NCI-H2171 (cell line): ENCODE results near the gene SLC25A23.

Experiments used
- DNase-seq: peaks from one replicate; lab custom pipeline; 2025; lab: John Stamatoyannopoulos, UW

The SLC25A23 gene

DNA sequence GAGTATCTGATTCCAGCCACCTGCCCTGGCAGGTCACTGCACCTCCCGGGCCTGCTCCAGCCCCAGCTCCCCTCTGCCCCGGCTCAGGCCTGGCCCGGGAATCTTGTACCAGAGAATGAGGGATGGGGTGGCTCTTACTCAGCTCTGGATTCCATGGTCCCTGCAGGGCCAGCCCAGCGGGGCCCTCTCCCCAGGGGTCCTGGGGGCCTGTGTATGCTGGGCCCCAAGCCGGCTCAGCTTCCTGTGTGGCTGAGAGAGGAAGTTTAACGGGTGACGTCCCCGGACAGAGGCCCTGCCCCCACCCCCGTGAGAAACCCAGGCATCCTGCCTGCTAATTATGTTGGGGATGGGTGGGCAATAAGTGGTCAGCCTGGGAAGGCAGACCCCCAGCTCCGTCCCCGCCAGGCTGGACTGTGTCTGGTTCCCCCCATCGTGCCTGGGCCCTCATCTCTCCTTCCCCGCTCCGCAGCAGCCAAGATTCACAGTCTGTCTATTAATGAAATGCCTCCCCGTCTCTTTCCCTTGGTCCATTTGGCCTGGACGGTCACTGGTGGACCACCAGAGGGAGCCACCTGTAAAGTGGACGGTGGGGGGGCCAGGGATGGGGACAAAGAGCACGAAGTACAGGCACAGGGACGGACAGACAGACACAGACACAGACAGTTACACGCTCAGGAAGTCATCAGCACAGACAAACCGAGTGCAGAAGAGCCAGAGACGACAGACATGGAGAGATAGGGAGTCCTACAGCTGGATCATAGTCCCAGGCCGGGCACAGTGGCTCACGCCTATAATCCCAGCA is 22.1 kb upstream of the SLC25A23 start, which contains the start of gene DENND1C:
DENND1C (minus strand) TSS at position 247 of the 802 bp plus-strand sequence; CDS start at position 155, 92 bp downstream.
- no peak for DNase-seq

DNA sequence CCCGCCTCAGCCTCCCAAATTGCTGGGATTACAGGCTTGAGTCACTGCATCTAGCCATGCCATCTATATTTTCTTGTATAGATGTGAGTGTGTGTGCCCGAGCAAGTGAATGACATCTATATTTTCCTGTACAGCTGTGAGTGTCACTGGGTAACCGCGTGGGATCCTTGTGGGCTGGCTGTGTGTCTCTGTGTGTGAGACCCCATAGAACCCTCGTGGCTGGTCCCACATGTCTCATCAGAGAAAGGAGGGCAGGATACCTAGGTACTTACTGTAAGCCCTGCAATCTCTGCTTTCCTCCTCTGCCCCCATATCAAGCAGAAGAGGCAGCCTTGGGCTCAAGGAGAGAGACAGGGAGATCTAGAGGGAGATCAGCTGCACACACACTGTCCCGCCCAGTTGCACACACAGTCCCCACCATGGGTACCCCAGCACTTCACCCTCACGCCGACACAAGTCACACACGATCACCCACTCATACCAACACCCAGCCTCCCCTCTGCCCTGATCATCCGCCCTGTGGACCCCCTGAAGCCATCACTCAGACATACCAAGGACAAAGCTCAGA is 21.3 kb upstream of the SLC25A23 start:
- no peak for DNase-seq

DNA sequence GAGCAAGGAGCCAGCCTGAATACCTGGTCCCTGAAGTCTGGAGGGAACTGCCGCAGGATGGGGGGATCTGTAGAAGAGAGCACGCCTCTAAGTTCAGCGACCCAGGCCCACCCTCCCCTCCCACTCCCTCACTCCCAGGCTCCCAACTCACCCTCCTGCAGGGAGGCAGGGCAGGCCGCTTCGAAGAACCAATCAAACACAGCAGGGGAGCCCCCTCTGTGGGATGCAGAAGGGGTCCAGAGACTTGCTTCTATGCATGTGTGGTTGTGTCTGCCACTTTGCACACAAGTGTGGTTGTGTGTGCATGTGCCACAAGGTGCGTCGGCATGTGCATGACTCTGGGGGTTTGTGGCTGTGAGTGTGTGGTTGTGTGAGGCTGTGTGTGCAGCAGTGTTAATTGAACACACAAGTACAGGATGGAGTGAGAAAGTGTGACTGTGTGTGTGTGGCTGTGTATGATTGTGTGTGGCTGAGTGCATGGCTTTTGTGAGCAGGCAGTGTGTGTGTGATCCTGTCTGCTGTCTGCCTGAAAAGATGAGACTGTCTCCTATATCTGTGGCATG is 20.3 kb upstream of the SLC25A23 start:
- DNase-seq = no peak

DNA sequence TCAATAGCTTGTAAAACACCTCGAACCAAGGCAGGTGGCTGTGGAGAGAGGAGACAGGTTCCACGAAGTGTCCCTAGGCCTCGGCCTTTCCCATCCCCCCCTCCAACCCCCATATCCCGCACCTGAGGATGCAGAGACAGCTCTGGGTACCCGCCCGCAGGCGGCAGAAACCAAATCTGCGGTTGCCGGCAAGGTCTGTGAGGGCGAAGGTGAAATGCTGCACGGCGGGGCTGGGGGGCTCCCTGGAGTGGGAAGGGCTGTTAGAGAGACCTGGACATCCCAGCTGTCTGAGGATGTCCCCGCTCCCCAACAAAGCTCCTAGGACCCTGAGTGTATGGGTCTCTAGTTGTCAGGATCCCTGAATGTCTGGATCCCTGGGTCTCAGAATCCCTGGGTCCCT is 19.2 kb upstream of the SLC25A23 start:
- DNase-seq = no peak

DNA sequence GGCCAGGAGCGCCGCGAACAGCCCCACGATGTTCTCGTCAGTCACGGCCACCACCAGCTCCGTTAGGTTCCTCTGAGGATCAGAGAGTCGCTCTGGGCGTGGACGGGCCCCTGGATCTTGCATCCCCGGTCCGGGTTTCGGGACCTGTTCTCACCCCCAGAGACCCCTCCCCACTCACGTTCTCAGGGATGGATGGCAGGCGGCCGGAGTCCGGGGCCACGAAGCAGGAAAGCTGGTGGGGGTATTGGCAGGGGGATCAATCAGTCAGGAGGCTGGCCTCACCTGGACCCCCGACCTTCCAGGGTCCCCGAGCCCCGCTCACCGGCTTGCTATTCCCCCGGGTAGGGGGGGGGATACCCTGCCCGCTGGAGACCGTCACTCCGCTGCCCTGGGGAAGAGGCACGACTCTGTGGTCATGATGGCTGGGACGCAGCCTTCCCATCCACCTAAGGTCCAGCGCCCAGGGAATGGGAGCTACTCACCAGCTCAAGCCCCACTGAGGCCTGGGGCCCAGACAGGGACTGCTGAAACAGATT is 17.4 kb upstream of the SLC25A23 start:
- DNase-seq = no peak

DNA sequence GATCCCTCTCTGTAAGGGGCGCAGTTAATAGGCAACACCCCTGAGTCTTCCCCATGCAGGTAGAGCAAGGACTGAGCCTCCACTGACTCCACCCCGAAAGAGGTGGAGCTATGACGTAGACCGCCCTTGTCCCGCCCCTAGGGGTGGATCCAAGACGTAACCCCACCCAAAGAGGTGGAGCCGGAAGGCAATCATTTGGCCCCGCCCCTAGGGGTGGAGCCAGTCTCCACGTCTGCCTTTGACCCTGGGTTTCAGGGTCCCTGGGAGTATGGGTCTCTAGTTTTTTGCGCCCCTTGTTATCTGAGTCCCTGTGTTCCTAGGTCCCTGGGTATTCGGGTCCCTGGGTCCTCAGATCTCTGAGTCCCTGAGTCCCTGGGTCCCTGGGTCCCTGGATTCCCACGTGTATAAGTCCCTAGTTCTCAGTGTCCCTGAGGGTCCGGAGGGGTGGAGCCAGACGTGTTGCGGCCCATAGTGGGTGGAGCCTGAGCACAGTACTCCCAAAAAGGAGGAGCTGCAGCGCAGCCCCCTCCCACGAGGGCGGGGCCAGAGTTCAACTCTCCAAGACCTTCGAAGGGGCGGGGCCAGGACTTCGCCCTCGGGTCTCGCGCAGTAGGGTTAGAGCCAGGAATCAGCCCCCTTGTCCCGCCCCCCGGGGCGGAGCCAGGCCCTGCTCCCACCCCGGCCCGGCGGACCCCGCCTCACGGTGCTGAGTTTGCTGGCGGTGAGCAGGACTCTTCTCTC is 16.7 kb upstream of the SLC25A23 start:
- peak; percentile 66 for DNase-seq

DNA sequence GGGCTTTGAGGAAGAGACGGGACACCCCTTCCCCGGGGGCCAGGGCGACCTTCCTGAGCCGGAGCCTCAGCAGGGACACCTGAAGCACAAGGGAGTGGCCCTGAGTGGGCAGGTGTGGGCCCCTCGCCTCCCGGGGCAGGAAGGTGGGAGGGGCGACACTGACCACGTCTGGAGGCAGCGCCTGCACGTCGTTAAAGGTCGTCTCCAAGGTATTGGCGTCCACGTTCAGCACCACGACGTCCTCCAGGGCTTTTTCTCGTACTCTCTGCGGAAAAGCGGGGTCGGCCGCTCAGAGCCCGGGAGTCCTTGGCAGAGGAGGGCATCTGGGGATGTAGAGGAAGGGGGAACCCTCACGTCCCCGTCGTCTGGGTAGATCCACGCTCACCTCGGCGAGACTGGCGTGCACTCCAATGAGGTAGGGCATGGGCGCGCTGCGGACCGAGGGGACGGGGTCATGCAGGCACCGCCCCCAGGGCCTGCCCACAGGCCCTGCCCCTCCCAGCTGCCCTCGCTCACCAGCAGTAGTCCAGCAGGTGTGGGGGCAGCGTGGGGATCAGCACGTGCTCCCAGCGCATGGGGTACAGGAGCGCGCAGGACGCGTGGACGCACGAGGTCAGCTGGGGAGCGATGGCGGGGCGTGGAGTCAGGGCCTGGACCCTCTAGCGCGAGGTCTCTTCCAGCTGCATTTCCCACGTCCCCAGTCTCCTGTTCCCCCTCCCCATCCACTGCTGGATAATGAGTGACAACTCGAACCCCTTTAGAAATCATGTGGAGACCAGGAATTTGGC is 15.9 kb upstream of the SLC25A23 start:
- no peak for DNase-seq

DNA sequence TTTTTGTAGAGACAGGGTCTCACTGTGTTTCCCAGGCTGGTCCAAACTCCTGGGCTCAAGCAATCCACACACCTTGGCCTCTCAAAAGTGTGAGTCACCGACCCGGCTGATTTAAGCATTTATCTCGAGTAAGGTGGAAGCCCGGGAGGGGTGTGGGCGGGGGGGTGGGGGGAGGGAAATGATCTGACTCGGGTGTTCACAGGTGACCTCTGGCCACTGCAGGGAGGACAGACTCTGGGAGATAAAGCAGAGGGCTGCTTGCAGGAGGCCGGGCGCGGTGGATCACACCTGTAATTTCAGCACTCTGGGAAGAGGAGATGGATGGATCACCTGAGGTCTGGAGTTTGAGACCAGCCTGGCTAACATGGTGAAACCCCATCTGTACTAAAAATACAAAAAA is 14.1 kb upstream of the SLC25A23 start:
- DNase-seq = no peak

DNA sequence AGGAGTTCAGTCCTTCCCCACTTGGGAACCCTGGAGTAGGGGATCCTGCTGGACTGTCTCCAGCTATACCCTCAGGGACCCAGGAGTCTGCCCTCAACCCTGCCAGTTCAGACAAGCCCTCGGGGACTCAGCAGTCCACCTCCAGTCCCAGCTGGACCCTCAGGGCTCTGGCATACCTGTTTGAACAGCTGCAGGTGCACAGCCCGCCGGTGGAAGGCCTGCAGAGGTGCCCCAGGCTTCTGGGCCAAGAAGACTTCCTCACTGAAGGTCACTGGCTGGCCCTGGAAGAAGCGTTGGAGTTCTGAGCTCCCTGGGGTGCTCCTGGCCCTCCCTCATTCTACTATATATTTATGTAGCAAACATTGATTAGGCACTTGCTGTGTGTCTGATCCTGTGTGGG is 13.1 kb upstream of the SLC25A23 start:
- DNase-seq = no peak

DNA sequence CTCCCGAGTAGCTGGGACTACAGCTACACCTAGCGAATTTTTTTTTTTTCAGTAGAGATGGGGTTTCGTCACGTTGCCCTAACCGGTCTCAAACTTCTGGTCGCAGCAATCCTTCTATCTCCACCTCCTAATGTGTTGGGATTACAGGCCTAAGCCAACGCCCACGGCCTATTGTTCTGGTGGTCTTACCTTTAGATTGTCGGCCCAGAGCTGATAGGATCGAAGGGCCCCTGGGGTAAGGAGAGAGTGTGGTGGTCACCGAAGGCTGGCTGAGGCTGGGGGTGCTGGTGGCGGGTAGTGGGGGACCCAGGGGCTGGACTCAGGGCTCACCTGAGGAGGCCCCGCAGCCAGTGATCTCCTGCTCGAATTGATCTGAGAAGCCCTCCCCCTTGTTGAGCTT is 11.5 kb upstream of the SLC25A23 start:
- DNase-seq = no peak

DNA sequence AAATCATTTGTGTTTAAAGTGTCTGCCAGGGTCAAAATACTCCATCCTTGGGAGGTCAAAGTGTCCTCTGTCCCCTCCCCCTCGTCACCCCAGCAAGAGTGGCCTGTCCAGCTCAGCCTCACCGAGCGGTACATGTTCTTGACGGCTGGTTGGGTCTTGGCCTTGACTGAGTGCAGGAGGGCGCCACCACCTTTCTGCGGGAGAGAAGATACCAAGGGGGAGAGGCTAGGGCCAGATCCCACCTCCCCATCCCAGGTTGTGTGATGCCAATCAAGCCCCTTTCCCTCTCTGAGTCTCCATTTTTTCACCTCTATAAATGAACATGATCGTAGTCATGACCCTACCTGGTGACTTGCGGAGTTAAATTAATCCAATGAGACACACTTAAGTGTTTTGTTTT is 10.6 kb upstream of the SLC25A23 start:
- no peak for DNase-seq

DNA sequence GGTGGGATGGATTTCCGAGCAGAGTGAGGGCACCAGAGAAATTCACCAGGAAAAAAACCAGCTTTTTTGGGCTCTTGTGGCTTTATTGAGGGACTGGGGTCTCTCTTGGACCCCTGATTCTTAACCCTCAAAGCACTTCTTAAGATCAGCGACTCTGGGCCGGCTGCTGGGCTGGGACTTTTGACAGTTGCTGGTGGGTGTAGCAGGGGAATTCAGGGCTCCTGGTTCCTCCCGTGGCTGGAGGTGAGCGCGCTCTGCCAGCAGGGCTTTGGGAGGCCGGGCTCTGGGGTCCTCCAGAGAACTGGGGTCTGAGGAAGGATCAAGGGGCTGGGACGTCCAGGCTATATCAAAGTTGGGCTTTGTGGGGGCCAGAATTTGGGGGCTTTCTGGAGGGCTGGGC is 7.8 kb upstream of the SLC25A23 start:
- DNase-seq = no peak

DNA sequence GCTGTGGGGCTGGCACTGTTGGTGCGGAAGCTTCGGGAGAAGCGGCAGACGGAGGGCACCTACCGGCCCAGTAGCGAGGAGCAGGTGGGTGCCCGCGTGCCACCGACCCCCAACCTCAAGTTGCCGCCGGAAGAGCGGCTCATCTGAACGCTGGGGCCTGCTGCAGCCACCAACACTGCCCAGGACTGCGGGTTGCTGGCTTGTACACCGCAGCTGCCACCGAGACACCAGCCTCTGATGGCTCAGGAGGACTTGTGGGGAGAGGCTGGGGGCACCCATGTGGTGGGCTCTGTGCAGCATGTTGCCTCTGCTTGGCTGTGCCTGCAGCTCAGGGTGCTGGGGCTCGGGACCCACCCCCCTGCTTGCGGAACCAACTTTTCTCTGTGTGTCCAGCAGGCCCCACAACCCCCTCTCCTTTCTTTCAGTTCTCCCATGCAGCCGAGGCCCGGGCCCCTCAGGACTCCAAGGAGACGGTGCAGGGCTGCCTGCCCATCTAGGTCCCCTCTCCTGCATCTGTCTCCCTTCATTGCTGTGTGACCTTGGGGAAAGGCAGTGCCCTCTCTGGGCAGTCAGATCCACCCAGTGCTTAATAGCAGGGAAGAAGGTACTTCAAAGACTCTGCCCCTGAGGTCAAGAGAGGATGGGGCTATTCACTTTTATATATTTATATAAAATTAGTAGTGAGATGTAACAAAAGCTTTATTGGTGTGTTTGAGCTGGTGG is 7.1 kb upstream of the SLC25A23 start:
- DNase-seq = no peak

DNA sequence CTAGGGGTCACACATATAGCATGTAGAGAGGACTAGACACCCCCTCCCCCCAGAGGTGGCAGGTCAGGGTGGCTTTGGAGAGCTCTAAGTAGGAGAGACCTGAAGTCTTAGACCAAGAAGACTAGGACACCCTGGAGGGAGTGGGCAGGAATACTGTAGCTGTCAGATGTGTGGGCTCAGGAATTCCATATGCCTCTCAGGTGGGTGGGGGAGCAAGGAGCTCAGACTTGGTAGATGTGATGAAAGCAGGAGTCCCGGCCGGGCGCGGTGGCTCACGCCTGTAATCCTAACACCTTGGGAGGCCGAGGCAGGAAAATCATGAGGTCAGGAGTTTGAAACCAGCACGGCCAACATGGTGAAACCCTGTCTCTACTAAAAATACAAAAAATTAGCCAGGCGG is 6.1 kb upstream of the SLC25A23 start:
- no peak for DNase-seq

DNA sequence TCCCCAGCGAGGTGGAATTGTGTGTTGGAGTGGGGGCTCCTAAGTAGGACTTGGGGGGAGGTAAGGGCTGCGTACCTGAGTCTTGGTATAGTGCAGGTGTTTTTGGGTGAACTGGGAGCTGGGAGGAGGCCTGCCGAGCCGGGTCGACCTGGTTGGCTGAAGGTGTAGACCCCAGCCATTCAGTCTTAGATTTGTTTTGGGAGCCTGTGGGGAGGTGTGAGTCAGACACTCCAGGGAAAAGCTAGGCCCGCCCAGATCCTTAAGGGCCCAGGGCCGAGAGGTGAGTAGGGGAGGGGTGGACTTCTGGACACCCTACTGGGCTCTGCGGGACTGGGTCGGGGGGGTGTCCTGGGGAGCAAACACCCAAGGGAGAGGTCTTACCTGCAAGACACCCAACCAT is 5.4 kb upstream of the SLC25A23 start:
- DNase-seq = no peak

DNA sequence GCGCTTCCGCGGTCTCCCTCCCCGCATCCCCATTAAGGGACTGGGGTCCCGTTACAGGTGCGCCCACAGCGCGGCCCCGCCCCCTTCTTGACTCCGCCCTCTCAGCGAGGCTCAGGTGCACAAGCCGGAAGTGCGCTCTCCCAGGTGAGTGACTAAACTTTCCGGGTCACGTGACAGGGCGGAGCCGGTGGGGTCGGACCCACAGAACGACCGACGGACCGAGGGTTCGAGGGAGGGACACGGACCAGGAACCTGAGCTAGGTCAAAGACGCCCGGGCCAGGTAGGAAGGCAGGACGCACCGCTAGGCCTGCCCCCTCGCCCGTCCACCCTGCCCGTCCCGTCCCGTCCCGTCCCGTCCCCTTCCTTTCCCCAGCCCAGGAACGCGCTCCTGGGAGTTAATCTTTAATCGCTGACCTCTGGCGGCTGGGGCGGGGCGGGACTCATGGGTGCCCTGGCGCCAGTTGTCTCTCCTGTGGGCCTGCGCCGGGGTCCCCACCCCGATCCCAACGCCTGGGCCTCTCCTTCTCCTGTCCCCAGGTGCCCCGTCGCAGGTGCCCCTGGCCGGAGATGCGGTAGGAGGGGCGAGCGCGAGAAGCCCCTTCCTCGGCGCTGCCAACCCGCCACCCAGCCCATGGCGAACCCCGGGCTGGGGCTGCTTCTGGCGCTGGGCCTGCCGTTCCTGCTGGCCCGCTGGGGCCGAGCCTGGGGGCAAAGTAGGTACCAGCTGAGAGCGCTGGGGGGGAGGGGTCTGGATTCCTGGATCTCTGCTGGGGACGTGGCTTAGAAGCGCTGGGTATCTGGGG is 4.7 kb upstream of the SLC25A23 start, which contains the start of gene CRB3:
CRB3 (plus strand) TSS at position 202 of the 804 bp plus-strand sequence; CDS start at position 633, 431 bp downstream.
- DNase-seq = peak; percentile 80

DNA sequence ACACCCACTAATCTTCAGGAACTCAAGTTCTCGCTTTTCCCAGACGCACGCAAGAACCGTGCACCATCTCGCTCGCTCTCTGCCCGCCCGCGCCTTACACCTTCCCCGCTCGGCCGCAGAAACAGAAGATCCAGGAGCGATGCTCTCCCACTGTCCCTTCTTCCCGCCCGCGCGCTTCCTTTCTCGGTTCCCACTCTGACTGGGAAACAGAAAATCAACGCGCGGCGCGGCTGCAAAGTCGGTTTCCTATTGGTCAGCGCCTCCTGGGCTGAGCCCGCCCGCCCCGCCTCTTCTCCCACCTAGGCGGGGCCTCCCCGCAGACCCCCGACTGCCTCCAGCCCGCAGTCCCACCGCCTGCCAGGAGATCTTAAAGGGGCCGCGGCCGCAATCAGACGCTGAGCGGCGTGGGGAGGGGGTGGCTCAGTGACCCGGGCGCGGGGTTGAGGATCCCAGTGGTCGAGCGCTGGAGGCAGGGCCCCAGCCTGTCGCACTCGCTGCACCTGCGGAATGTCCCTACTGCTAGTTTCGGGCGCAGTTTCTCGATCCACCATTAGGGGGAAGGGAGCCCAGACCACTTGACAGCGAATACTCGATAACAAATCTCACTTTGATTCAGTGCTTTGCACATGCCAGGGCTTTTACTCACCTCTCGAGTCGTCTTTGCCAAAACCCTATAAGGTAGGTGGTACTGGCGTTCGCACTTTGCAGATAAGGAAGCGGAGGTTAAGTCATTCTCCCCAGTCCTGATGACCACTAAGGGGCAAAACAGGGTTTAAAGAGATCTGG is 700 bp upstream of the SLC25A23 start:
- peak; percentile 97 for DNase-seq

DNA sequence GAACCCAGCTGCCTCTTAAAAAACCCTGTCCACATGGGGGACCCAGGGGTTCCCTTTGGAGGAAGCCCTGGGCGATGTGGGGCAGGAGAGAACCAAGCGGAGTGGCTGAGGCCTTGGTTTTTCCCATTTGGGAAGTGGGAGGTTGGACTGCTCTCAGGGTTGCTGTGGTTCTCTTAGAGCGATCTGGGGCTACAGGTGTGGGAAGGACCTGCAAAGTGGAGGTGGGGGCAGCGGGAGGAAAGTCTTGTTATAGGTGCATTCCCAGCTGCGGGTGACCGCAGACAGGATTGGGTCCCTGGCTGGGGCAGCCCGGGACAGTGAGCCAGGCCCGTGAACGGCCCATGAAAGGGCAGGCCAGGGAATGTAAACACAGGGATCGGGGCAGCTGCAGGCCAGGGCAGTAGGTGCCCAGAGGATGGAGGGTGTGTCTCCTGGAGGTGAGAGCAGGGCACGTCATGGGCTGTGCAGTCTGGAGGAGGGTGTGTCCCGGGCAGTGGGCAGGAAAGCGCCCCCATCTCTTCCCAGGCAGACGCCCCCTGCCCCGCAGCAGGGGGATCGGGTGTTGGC is 814 bp downstream of the SLC25A23 start:
- DNase-seq = no peak
